Measurements from ENCODE around the gene SLC26A1.

SLC26A1 gene

GRCh38 chr4:1009542-1010394 lies 16.6 kb upstream of the SLC26A1 start:
- TF ChIP-seq CTCF (conservative IDR thresholded peaks at IDR 0.05; ENCODE audit: control insufficient read depth, insufficient read depth, low read depth, low read length), result no peak
- H3K4me3 ChIP-seq (ENCODE audit: control insufficient read depth, low read depth, low read length), result peak overlapping the region; percentile 54
- DNase-seq (ENCODE audit: low read depth), result peak; percentile 33

GRCh38 chr4:1008840-1009541 lies 15.8 kb upstream of the SLC26A1 start:
- TF ChIP-seq CTCF (conservative IDR thresholded peaks at IDR 0.05; ENCODE audit: control insufficient read depth, insufficient read depth, low read depth, low read length), result no peak
- DNase-seq (ENCODE audit: low read depth), result no peak
- peak overlapping the region; percentile 54 for H3K4me3 ChIP-seq (ENCODE audit: control insufficient read depth, low read depth, low read length)

- no peak for TF ChIP-seq CTCF (conservative IDR thresholded peaks at IDR 0.05; ENCODE audit: control insufficient read depth, insufficient read depth, low read depth, low read length)
- DNase-seq (ENCODE audit: low read depth), result no peak
- no peak overlapping the region for H3K4me3 ChIP-seq (ENCODE audit: control insufficient read depth, low read depth, low read length)
Measured at GRCh38 chr4:1006856-1007255, 13.7 kb upstream of the SLC26A1 start.

- no peak overlapping the region for H3K4me3 ChIP-seq (ENCODE audit: control insufficient read depth, low read depth, low read length)
- no peak for TF ChIP-seq CTCF (conservative IDR thresholded peaks at IDR 0.05; ENCODE audit: control insufficient read depth, insufficient read depth, low read depth, low read length)
- DNase-seq (ENCODE audit: low read depth), result no peak
Measured at GRCh38 chr4:1004557-1005485, 11.6 kb upstream of the SLC26A1 start.

GRCh38 chr4:1004071-1004418 lies 10.8 kb upstream of the SLC26A1 start:
- no peak for DNase-seq (ENCODE audit: low read depth)
- no peak for TF ChIP-seq CTCF (conservative IDR thresholded peaks at IDR 0.05; ENCODE audit: control insufficient read depth, insufficient read depth, low read depth, low read length)

GRCh38 chr4:1003271-1004070 lies 10.3 kb upstream of the SLC26A1 start:
- no peak for DNase-seq (ENCODE audit: low read depth)
- no peak for TF ChIP-seq CTCF (conservative IDR thresholded peaks at IDR 0.05; ENCODE audit: control insufficient read depth, insufficient read depth, low read depth, low read length)
- no peak overlapping the region for H3K4me3 ChIP-seq (ENCODE audit: control insufficient read depth, low read depth, low read length)

More at GRCh38 chr4:1004071-1004418, 10.8 kb upstream of the SLC26A1 start:
- no peak overlapping the region for H3K4me3 ChIP-seq (ENCODE audit: control insufficient read depth, low read depth, low read length)

Measured in fibroblast of mammary gland (primary cell).